22Rv1 (cell line): Measurements from ENCODE around the gene SGCB.

ENCODE experiments used
- ZFX ChIP-seq: fragments of 450-650 bp; IDR thresholded peaks from 2 replicates; pipeline ENCODE4 v1.6.1; 2017; ENCODE audit warnings: antibody characterized with exemption, borderline replicate concordance
- TF ChIP-seq, protein P1 (sequence below): fragments of 450-650 bp; IDR thresholded peaks from 2 replicates; pipeline ENCODE4 v1.5.1; 2017; ENCODE audit warnings: mild to moderate bottlenecking

DNA sequence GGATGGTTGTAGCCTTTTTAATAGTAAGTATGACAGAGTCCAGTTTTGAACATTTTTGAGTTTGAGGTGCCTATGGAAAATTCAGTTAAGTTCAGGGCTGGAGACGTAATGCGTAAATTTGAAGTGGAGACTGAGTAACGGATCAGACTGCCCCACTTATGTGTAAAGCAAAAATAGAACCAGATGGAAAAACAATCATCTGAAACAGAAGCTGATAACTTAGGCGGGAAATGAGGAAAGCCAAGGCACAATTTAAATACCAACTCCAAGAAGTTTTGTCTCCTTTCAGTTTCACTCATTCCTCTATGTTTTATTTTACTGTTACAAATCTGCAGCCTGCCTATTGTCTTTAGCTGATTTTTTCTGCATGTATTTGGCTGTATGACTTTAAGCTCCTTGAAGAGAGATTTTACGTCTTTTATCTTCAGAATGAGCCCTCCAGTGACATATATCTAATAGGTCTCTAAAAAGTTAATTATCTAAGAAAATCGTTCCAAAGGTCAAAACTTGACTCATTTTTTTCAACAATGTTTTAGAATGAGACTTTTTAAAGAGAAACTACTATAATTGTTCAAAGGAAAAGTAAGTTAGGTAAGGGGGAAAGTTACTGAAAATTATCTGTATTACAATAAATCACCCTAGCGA lies 1.1 kb downstream of the SGCB start:
- TF ChIP-seq, protein P1, sequence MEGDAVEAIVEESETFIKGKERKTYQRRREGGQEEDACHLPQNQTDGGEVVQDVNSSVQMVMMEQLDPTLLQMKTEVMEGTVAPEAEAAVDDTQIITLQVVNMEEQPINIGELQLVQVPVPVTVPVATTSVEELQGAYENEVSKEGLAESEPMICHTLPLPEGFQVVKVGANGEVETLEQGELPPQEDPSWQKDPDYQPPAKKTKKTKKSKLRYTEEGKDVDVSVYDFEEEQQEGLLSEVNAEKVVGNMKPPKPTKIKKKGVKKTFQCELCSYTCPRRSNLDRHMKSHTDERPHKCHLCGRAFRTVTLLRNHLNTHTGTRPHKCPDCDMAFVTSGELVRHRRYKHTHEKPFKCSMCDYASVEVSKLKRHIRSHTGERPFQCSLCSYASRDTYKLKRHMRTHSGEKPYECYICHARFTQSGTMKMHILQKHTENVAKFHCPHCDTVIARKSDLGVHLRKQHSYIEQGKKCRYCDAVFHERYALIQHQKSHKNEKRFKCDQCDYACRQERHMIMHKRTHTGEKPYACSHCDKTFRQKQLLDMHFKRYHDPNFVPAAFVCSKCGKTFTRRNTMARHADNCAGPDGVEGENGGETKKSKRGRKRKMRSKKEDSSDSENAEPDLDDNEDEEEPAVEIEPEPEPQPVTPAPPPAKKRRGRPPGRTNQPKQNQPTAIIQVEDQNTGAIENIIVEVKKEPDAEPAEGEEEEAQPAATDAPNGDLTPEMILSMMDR = no peak
- TF ChIP-seq ZFX = no peak
